B cell (primary cell): ENCODE measurements around the gene PPP1R26. TPM values are rescaled to one million over a fixed set of nuclear protein-coding genes. Genes with fewer than 3 reads are reported as not detected.
"Not testable (repeated sequence)": the region's sequence is repeated elsewhere in the genome, so short reads cannot be mapped to it uniquely, and the experiment has no call there.

Experiments
- ATAC-seq: fragments of 200-7000 bp; cut with Tn5 transposase; one replicate; pipeline ENCODE4 v1.10.0; 2021; ENCODE audit warnings: low read depth, mild to moderate bottlenecking, moderate number of reproducible peaks, moderate library complexity
- CTCF ChIA-PET: fragments of 350-600 bp; sonication (Branson Sonifier 250); formaldehyde crosslinking; loops from one replicate; lab custom pipeline; 2021; ENCODE audit warnings: antibody characterized with exemption, inconsistent platforms; lab: Charles Lee
- POLR2A ChIA-PET: fragments of 350-600 bp; sonication (Branson Sonifier 250); formaldehyde crosslinking; loops from one replicate; lab custom pipeline; 2021; ENCODE audit warnings: antibody characterized with exemption; lab: Charles Lee
- DNase-seq: peaks from one replicate; pipeline ENCODE4 v3.0.0; 2013
- H2AFZ ChIP-seq: 2 replicates; pipeline ENCODE4 v1.6.1; 2012; ENCODE audit warnings: mild to moderate bottlenecking, low read depth, low read length; ENCODE audit not compliant: insufficient read depth, poor library complexity, severe bottlenecking
- H3K27ac ChIP-seq, 2 donors: 1 replicate in 1 of 2; 2 replicates in 1 of 2; pipeline ENCODE4 v1.5.1; 2012 to 2013; ENCODE audit warnings: low read length in 2 of 2, mild to moderate bottlenecking in 2 of 2, moderate library complexity in 1 of 2
- H3K27me3 ChIP-seq, 4 experiments: fragments of 200-600 bp in 1 of 4; sonication (generic) in 1 of 4; replicated peaks in 1 of 4; 1 replicate in 2 of 4; 2 replicates in 2 of 4; pipeline versions ENCODE4 v1.6.1 to v1.7.0; 2013 to 2016; ENCODE audit warnings: low read length in 3 of 4, mild to moderate bottlenecking in 2 of 4, mixed read lengths in 1 of 4, moderate library complexity in 1 of 4; ENCODE audit not compliant: insufficient read depth in 4 of 4, control insufficient read depth in 3 of 4; ENCODE audit errors: control extremely low read depth in 1 of 4
- H3K36me3 ChIP-seq, 2 experiments: replicated peaks in 1 of 2; 1 replicate in 1 of 2; 2 replicates in 1 of 2; pipeline versions ENCODE4 v1.6.1 to v1.7.1; 2013; ENCODE audit warnings: low read length in 1 of 2; ENCODE audit not compliant: insufficient read depth in 2 of 2, control insufficient read depth in 1 of 2; ENCODE audit errors: control extremely low read depth in 1 of 2, extremely low read depth in 1 of 2
- H3K4me1 ChIP-seq, 2 donors: fragments of 200-600 bp in 1 of 2; sonication (generic) in 1 of 2; 1 replicate in 1 of 2; 2 replicates in 1 of 2; pipeline versions ENCODE4 v1.5.1 to v1.6.1; 2013 to 2017; ENCODE audit warnings: low read length in 2 of 2; ENCODE audit not compliant: control insufficient read depth in 2 of 2, insufficient read depth in 2 of 2
- H3K4me2 ChIP-seq: replicated peaks from 2 replicates; pipeline ENCODE3; 2012; ENCODE audit warnings: mild to moderate bottlenecking, low read depth, low read length; ENCODE audit not compliant: poor library complexity, severe bottlenecking
- H3K4me3 ChIP-seq, 5 experiments: fragments of 200-600 bp in 1 of 5; sonication (generic) in 1 of 5; 1 replicate in 3 of 5; 2 replicates in 2 of 5; pipeline versions ENCODE4 v1.5.1 to v1.7.0; 2011 to 2016; ENCODE audit warnings: low read length in 4 of 5, mild to moderate bottlenecking in 4 of 5, low read depth in 2 of 5, control low read depth in 1 of 5, moderate library complexity in 1 of 5; ENCODE audit not compliant: insufficient read depth in 1 of 5; ENCODE audit errors: control extremely low read depth in 1 of 5, extremely low read depth in 1 of 5
- H3K79me2 ChIP-seq: fragments of 200-600 bp; sonication (generic); one replicate; pipeline ENCODE4 v1.6.0; 2016; ENCODE audit warnings: low read length; ENCODE audit not compliant: control insufficient read depth, insufficient read depth
- H3K9ac ChIP-seq: fragments of 200-600 bp; sonication (generic); 2 replicates; pipeline ENCODE4 v1.6.1; 2017; ENCODE audit warnings: mild to moderate bottlenecking, low read length, moderate library complexity
- H3K9me3 ChIP-seq, 3 donors: one replicate each; pipeline versions ENCODE4 v1.6.1 to v1.7.1; 2013; ENCODE audit warnings: low read length in 2 of 3; ENCODE audit not compliant: control insufficient read depth in 2 of 3, insufficient read depth in 1 of 3; ENCODE audit errors: control extremely low read depth in 1 of 3
- H4K20me1 ChIP-seq: 2 replicates; pipeline ENCODE4 v1.6.0; 2012; ENCODE audit warnings: mild to moderate bottlenecking, low read length; ENCODE audit not compliant: insufficient read depth, control insufficient read depth, poor library complexity, severe bottlenecking
- H3K27ac Mint-ChIP-seq: one replicate; pipeline ENCODE4 v1.8.0; 2021; ENCODE audit warnings: mixed read lengths
- H3K27me3 Mint-ChIP-seq: one replicate; pipeline ENCODE4 v1.8.0; 2021; ENCODE audit warnings: mixed read lengths
- H3K4me1 Mint-ChIP-seq: one replicate; pipeline ENCODE4 v1.8.0; 2021; ENCODE audit warnings: mixed read lengths
- H3K4me3 Mint-ChIP-seq: one replicate; pipeline ENCODE4 v1.8.0; 2021; ENCODE audit warnings: mixed read lengths
- H3K9me3 Mint-ChIP-seq: one replicate; pipeline ENCODE4 v1.8.0; 2022; ENCODE audit warnings: mixed read lengths; ENCODE audit not compliant: insufficient read depth
- EZH2 ChIP-seq: IDR thresholded peaks from 2 replicates; pipeline ENCODE4 v1.6.1; 2012; ENCODE audit warnings: borderline replicate concordance, low read depth, mild to moderate bottlenecking, moderate library complexity, low read length; ENCODE audit not compliant: insufficient read depth, poor library complexity, severe bottlenecking
- WGBS: methylation state at CpG from one replicate; pipeline ENCODE4 v1.1.5; 2013; ENCODE audit warnings: missing lambda C conversion rate; ENCODE audit not compliant: insufficient coverage; 5-methylcytosine and 5-hydroxymethylcytosine counted together
- intact Hi-C: fragments of 100-400 bp; cut with micrococcal nuclease; formaldehyde crosslinking; loops from one replicate; pipeline ENCODE4 v1.10.0; 2022
- polyA plus RNA-seq: library from polyadenylated mRNA; depleted of rRNA; stranded (reverse); fragments of >200 nt; gene quantifications from 2 replicates; pipeline ENCODE4 v1.2.3, GENCODE V29; 2012
- total RNA-seq, 2 donors: library from RNA; stranded (reverse); fragments of 120-200 nt in 1 of 2; gene quantifications; 1 replicate in 1 of 2; 2 replicates in 1 of 2; pipeline versions ENCODE4 v1.2.3 to v1.2.4, GENCODE V29; 2013 to 2022
- TF ChIP-seq, protein P1 (sequence below): fragments of 200-600 bp; IDR thresholded peaks from one replicate; pipeline ENCODE4 v1.8.0; 2022; ENCODE audit warnings: antibody characterized with exemption, mild to moderate bottlenecking

Gene PPP1R26
- total and polyA plus RNA-seq, 2 donors (not counting 1 experiment from before 2014, with no cell fraction given) = 1.9 to 7.8 TPM

GRCh38 chr9:135440620-135441019 is 39.0 kb upstream of the PPP1R26 start:
- Histone ChIP-seq H3K27ac (no peak overlapping the region), H3K4me2 (no peak overlapping the region), H3K27me3 (peaks cover 0 to 5% (median 0%) of the 10 kb centered on the region in 4 experiments), H3K9ac (no peak overlapping the region), H2AFZ (no peak overlapping the region), H4K20me1 (no peaks in the 10 kb centered on the region), H3K9me3 (peaks cover 0 to 24% (median 0%) of the 10 kb centered on the region in 3 donors), H3K4me3 (no peak overlapping the region), H3K36me3 (no peaks in the 10 kb centered on the region), H3K4me1 (no peaks in the 10 kb centered on the region), H3K79me2 (no peaks in the 10 kb centered on the region)
- ChIA-PET POLR2A (no interaction called here), CTCF (no interaction called here)
- TF ChIP-seq, protein P1, sequence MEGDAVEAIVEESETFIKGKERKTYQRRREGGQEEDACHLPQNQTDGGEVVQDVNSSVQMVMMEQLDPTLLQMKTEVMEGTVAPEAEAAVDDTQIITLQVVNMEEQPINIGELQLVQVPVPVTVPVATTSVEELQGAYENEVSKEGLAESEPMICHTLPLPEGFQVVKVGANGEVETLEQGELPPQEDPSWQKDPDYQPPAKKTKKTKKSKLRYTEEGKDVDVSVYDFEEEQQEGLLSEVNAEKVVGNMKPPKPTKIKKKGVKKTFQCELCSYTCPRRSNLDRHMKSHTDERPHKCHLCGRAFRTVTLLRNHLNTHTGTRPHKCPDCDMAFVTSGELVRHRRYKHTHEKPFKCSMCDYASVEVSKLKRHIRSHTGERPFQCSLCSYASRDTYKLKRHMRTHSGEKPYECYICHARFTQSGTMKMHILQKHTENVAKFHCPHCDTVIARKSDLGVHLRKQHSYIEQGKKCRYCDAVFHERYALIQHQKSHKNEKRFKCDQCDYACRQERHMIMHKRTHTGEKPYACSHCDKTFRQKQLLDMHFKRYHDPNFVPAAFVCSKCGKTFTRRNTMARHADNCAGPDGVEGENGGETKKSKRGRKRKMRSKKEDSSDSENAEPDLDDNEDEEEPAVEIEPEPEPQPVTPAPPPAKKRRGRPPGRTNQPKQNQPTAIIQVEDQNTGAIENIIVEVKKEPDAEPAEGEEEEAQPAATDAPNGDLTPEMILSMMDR = no peak
- no peak for TF ChIP-seq EZH2
- H3K27me3 Mint-ChIP-seq = peaks cover 15% of the 10 kb centered on the region
- 88% methylated on average over 10 of the region's 10 CpGs for WGBS
- no peaks in the 10 kb centered on the region for H3K4me1 Mint-ChIP-seq
- ATAC-seq (no peak), DNase-seq (no peak)
- H3K27ac Mint-ChIP-seq = no peak overlapping the region
- H3K9me3 Mint-ChIP-seq = peaks cover 2% of the 10 kb centered on the region
- intact Hi-C loops = no loop called here
- H3K4me3 Mint-ChIP-seq = no peak overlapping the region

- H2AFZ ChIP-seq, H3K4me3 Mint-ChIP-seq, H3K27me3 ChIP-seq, H4K20me1 ChIP-seq, ATAC-seq, H3K4me1 Mint-ChIP-seq, H3K79me2 ChIP-seq, H3K27ac Mint-ChIP-seq, intact Hi-C loops, H3K36me3 ChIP-seq, H3K9me3 Mint-ChIP-seq, H3K4me2 ChIP-seq, H3K4me1 ChIP-seq, H3K4me3 ChIP-seq, POLR2A ChIA-PET, H3K27ac ChIP-seq, H3K9ac ChIP-seq, CTCF ChIA-PET, DNase-seq: not testable (repeated sequence)
- H3K27me3 Mint-ChIP-seq = peaks cover 15% of the 10 kb centered on the region
- 75% methylated on average over 21 of the region's 23 CpGs for WGBS
- peaks cover 0 to 26% (median 0%) of the 10 kb centered on the region in 3 donors for H3K9me3 ChIP-seq
Measured at GRCh38 chr9:135441105-135442071, 38.2 kb upstream of the PPP1R26 start.
